Measurements from ENCODE around the gene SPHK1. TPM values are rescaled to one million over a fixed set of nuclear protein-coding genes. Genes with fewer than 3 reads are reported as not detected.

Gene SPHK1
- total RNA-seq, result 191 TPM in 2 replicates

GRCh38 chr17:76384222-76384986 lies at the start of gene SPHK1:
SPHK1 (plus strand) TSS chr17:76384609; CDS start chr17:76385645, 1,036 bp downstream.

GRCh38 chr17:76353599-76354316 lies 30.7 kb upstream of the SPHK1 start, which contains the start of gene PRPSAP1:
PRPSAP1 (minus strand) TSS chr17:76353916; CDS start chr17:76353703, 213 bp downstream.

Other genes with a start within 250 kb of the SPHK1 start
- gene FOXJ1, start 243.4 kb upstream of the SPHK1 start, total RNA-seq, result not detected in 2 replicates
- gene RNF157, start 144.1 kb upstream of the SPHK1 start, total RNA-seq, result 0.44 and 3.1 TPM in 2 replicates
- 14.7 and 28.9 TPM in 2 replicates for gene UBALD2, start 119.3 kb upstream of the SPHK1 start, total RNA-seq
- gene QRICH2, start 76.3 kb upstream of the SPHK1 start, total RNA-seq, result 1.8 and 4.7 TPM in 2 replicates
- 52.3 and 80.1 TPM in 2 replicates for gene PRPSAP1, start 30.7 kb upstream of the SPHK1 start, total RNA-seq
- 17.5 and 23.1 TPM in 2 replicates for gene UBE2O, start 68.5 kb downstream of the SPHK1 start, total RNA-seq
- not detected in 2 replicates for gene AANAT, start 83.0 kb downstream of the SPHK1 start, total RNA-seq
- gene RHBDF2, start 116.8 kb downstream of the SPHK1 start, total RNA-seq, result 46.8 and 54.8 TPM in 2 replicates
- 24.6 and 27.5 TPM in 2 replicates for gene CYGB, start 153.1 kb downstream of the SPHK1 start, total RNA-seq
- gene PRCD, start 155.4 kb downstream of the SPHK1 start, total RNA-seq, result 0.59 and 0.67 TPM in 2 replicates
- 1.7 and 2.2 TPM in 2 replicates for gene ST6GALNAC2, start 201.3 kb downstream of the SPHK1 start, total RNA-seq